Heart left ventricle (tissue), 16 donors: ENCODE measurements around the gene MRPL38. TPM values are rescaled to one million over a fixed set of nuclear protein-coding genes. Genes with fewer than 3 reads are reported as not detected.

ENCODE experiments used
- ATAC-seq, 4 donors: fragments of 200-7000 bp; cut with Tn5 transposase; one replicate each; pipeline ENCODE4 v1.9.1; 2020 to 2022; ENCODE audit warnings: moderate library complexity in 4 of 4, mild to moderate bottlenecking in 3 of 4, moderate number of reproducible peaks in 1 of 4
- DNase-seq, 5 donors: peaks; one replicate each; pipeline ENCODE4 v3.0.0-alpha.2; 2020
- H3K27ac ChIP-seq, 12 donors: fragments of 200-600 bp; sonication (generic) in 4 of 12; one replicate each; pipeline versions ENCODE4 v1.5.0 to v1.8.0; 2016 to 2022; ENCODE audit warnings: mild to moderate bottlenecking in 2 of 12
- H3K27me3 ChIP-seq, 9 donors: fragments of 200-600 bp; sonication (generic) in 2 of 9; one replicate each; pipeline versions ENCODE4 v1.5.1 to v1.8.0; 2016 to 2022; ENCODE audit warnings: mild to moderate bottlenecking in 3 of 9
- H3K36me3 ChIP-seq, 9 donors: fragments of 200-600 bp; sonication (generic) in 2 of 9; one replicate each; pipeline versions ENCODE4 v1.5.0 to v1.8.0; 2018 to 2022; ENCODE audit warnings: mild to moderate bottlenecking in 2 of 9
- H3K4me1 ChIP-seq, 12 donors: fragments of 200-600 bp; sonication (generic) in 4 of 12; one replicate each; pipeline versions ENCODE4 v1.5.0 to v1.8.0; 2016 to 2022; ENCODE audit warnings: mild to moderate bottlenecking in 3 of 12
- H3K4me3 ChIP-seq, 12 donors: fragments of 200-600 bp; sonication (generic) in 4 of 12; one replicate each; pipeline versions ENCODE4 v1.5.0 to v1.8.0; 2017 to 2022; ENCODE audit warnings: mild to moderate bottlenecking in 9 of 12, moderate library complexity in 4 of 12
- H3K9me3 ChIP-seq, 12 donors: fragments of 200-600 bp; sonication (generic) in 4 of 12; one replicate each; pipeline versions ENCODE4 v1.5.0 to v1.8.0; 2016 to 2022; ENCODE audit warnings: mild to moderate bottlenecking in 1 of 12
- POLR2A ChIP-seq, 2 donors: fragments of 450-650 bp; IDR thresholded peaks; one replicate each; pipeline ENCODE4 v1.6.1; 2017; ENCODE audit warnings: antibody characterized with exemption in 2 of 2, mild to moderate bottlenecking in 2 of 2, moderate library complexity in 2 of 2
- WGBS, 4 donors: extraction: QIAGEN DNeasy Blood & Tissue Kit in 2 of 4; methylation state at CpG; one replicate each; pipeline versions ENCODE4 v1.1.5 to v1.1.7; 2013 to 2018; 5-methylcytosine and 5-hydroxymethylcytosine counted together
- intact Hi-C, 10 donors: fragments of 100-400 bp; cut with DNase I; formaldehyde crosslinking; loops; one replicate each; pipeline versions ENCODE4 v1.11.1 to v1.14.2; 2022
- polyA plus RNA-seq, 2 donors: library from polyadenylated mRNA; stranded (reverse); fragments of 200-250 nt; gene quantifications; one replicate each; pipeline ENCODE4 v1.2.3, GENCODE V29; 2013
- total RNA-seq, 9 donors: library from RNA; depleted of rRNA in 2 of 9; stranded (reverse); fragments of >200 nt in 2 of 9; fragmentation: NEBNext Ultra II Directional in 3 of 9; extraction: Animal tissue kit (Norgen Biotek cat#: 25700) in 3 of 9; gene quantifications; one replicate each; pipeline versions ENCODE4 v1.1.0 to v1.2.4, GENCODE V29; 2016 to 2023
- TF ChIP-seq, protein P1 (sequence below), 12 donors: fragments of 200-600 bp; sonication (generic) in 4 of 12; IDR thresholded peaks; one replicate each; pipeline versions ENCODE4 v1.5.0 to v1.8.0; 2018 to 2022; ENCODE audit warnings: antibody characterized with exemption in 12 of 12, mild to moderate bottlenecking in 5 of 12
- donor health status: ischemic (EF 13 %, LVEDD 7.1; RV severe dilation, severe dysfunction).
- donor health status: healthy with polysubstance abuse.
- donor health status: DM: no; HTN: yes; CAD: no.
- donor health status: DM: no; HTN: no; CAD: no.
- donor health status: ischemic (EF 25% LVEDD 6.9; RV normal size, moderate dysfunction).
- donor health status: ischemic (EF 25% LVEDD 5.7; RV mildly dilated, moderate dysfunction).
- donor health status: healthy.
- donor health status: DM: yes; HTN: yes; CAD: no.
- donor health status: ischemic (EF 35%, LVEDD 5.7; RV mildly dilated, moderate dysfunction).
- donor health status: nonischemic (EF 11% LVEDD 7.7; RV severe dilation, severe dysfunction).
- donor health status: DM: yes; HTN: yes; CAD: no.
- donor health status: PGD.
- donor health status: ischemic (EF 29% LVEDD 5.4; RV normal size, mild dysfunction).
- donor health status: nonischemic (EF 23%, LVEDD 6.1; RV moderate dilation, normal function).

MRPL38 gene
- total and polyA plus RNA-seq, 11 donors, result 54.8 to 126 (median 106) TPM

DNA sequence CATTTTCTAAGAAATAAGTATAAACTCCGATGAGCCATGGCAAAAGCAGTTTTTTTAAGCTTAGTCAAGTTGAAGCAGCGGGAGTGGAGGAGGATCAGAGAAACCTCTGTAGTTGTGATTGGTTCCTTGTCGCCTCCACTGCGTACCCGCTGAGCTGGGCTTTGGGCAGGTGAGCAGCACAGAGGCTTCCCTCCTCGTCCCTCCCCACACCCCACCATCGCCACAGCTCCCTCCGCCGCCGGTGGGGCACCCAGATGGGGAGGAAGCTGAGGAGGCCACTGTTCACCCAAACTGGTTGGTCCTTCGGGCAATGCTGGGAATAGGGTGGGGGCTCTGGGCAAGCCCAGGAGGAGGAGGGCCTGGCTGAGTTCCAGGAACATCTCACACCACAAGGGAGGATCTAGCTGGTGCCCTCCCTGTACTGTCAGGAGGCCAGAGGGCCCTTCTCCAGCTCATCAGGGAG is 5.2 kb upstream of the MRPL38 start:
- 70 to 82% (median 78%) methylated on average over 11 of the region's 11 CpGs for WGBS, 4 donors
- intact Hi-C loops, result loop anchor here in 3 of 10 donors (2.0 to 10.0 kb wide), 3 partner anchors 32 to 365 kb away; partner anchors contain the start of gene FBF1 (in 1 of the 3)
- Histone ChIP-seq H3K4me3 (no peak overlapping the region), H3K36me3 (peaks cover 0 to 30% (median 6%) of the 10 kb centered on the region in 9 donors), H3K27ac (no peak overlapping the region), H3K27me3 (no peaks in the 10 kb centered on the region), H3K9me3 (no peaks in the 10 kb centered on the region), H3K4me1 (peaks cover 0 to 22% (median 2%) of the 10 kb centered on the region in 12 donors)
- ATAC-seq (peak in 1 of 4 donors; percentile 5), DNase-seq (no peak)
- no peak for TF ChIP-seq POLR2A (IDR thresholded peaks at IDR 0.05)
- TF ChIP-seq, protein P1, sequence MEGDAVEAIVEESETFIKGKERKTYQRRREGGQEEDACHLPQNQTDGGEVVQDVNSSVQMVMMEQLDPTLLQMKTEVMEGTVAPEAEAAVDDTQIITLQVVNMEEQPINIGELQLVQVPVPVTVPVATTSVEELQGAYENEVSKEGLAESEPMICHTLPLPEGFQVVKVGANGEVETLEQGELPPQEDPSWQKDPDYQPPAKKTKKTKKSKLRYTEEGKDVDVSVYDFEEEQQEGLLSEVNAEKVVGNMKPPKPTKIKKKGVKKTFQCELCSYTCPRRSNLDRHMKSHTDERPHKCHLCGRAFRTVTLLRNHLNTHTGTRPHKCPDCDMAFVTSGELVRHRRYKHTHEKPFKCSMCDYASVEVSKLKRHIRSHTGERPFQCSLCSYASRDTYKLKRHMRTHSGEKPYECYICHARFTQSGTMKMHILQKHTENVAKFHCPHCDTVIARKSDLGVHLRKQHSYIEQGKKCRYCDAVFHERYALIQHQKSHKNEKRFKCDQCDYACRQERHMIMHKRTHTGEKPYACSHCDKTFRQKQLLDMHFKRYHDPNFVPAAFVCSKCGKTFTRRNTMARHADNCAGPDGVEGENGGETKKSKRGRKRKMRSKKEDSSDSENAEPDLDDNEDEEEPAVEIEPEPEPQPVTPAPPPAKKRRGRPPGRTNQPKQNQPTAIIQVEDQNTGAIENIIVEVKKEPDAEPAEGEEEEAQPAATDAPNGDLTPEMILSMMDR (IDR thresholded peaks at IDR 0.05), result no peak

DNA sequence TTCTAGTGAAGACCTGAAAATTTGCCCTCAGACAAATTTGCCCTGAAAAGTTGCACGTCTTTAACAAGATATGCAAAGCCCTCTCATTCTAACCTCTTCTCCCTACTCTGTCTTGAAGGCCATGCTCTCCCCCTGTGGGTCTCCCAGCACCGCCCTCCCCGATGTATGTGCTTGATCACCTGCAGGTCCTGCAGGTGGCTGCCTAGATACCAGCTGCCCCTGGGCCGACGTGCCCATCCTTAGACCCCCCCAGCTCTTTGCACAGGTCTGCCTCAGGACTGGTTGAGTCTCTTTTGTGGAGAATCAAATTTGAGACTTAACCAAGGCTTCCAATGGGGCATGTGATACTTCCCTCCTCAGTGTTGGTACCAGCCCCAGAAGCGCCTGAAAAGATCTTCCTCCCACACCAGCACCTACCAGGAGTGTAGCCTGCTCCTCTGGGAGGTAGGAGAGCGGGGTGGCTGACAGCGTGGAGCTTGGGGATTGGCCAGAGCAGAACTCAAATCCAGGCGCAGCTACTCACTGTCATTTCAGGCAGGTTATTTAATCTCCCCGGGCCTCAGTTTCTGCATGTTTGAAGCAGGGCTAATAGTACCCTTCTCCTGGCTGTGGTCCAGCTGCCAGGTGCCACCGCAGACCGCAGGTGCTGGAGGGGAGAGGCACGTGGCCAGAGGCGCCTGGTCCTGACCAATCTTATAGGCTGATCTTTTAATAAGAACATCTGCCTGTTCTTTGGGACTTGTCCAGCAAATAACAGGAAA is 4.5 kb upstream of the MRPL38 start:
- no peak for TF ChIP-seq POLR2A (IDR thresholded peaks at IDR 0.05)
- TF ChIP-seq, protein P1 (IDR thresholded peaks at IDR 0.05), result no peak
- intact Hi-C loops, result loop anchor here in 3 of 10 donors (2.0 to 10.0 kb wide), 3 partner anchors 33 to 366 kb away; partner anchors contain the start of gene FBF1 (in 1 of the 3)
- H3K27ac ChIP-seq, result no peak overlapping the region

DNA sequence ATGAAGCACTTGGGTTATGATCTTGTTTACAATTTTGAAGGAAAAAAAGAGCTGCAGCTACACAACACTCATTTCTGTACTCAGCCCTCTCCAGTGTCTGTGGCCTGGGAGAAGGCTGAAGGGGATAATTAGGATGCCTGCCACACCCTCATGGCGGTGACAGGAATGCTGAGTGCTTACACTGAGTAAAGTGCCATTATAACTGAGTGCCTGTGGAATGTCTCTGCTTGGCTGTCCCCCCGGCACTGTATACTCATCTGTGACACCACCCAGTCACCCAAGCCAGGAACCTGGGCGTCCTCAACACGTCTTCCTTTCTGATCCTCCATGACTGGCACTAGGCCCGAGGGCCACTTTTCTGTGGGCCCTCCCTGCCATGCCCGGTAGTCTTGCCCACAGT is 3.5 kb upstream of the MRPL38 start:
- 32 to 42% (median 39%) methylated on average over 6 of the region's 6 CpGs for WGBS, 4 donors
- H3K36me3 ChIP-seq, result peaks cover 0 to 19% (median 2%) of the 10 kb centered on the region in 9 donors
- H3K4me3 ChIP-seq, result no peak overlapping the region
- no peaks in the 10 kb centered on the region for H3K9me3 ChIP-seq
- no peaks in the 10 kb centered on the region for H3K27me3 ChIP-seq
- intact Hi-C loops, result loop anchor here in 3 of 10 donors (2.0 to 10.0 kb wide), 3 partner anchors 34 to 367 kb away; partner anchors contain the start of gene FBF1 (in 1 of the 3)
- TF ChIP-seq POLR2A (IDR thresholded peaks at IDR 0.05), result no peak
- ATAC-seq, result peak; percentile 47 to 64 (median 53)
- peak overlapping the region in 3 of 12 donors; percentile 20 to 54 (median 50) for H3K27ac ChIP-seq
- DNase-seq, result peak; percentile 45 to 88 (median 78)
- H3K4me1 ChIP-seq, result peaks cover 0 to 33% (median 11%) of the 10 kb centered on the region in 12 donors

More for the DNA sequence above, 4.5 kb upstream of the MRPL38 start:
- Histone ChIP-seq H3K9me3 (no peaks in the 10 kb centered on the region), H3K4me1 (peaks cover 0 to 25% (median 3%) of the 10 kb centered on the region in 12 donors), H3K36me3 (peaks cover 0 to 26% (median 4%) of the 10 kb centered on the region in 9 donors), H3K4me3 (no peak overlapping the region), H3K27me3 (no peaks in the 10 kb centered on the region)
- WGBS, 4 donors, result 88 to 94% (median 91%) methylated on average over 14 of the region's 14 CpGs
- ATAC-seq (no peak), DNase-seq (no peak)

DNA sequence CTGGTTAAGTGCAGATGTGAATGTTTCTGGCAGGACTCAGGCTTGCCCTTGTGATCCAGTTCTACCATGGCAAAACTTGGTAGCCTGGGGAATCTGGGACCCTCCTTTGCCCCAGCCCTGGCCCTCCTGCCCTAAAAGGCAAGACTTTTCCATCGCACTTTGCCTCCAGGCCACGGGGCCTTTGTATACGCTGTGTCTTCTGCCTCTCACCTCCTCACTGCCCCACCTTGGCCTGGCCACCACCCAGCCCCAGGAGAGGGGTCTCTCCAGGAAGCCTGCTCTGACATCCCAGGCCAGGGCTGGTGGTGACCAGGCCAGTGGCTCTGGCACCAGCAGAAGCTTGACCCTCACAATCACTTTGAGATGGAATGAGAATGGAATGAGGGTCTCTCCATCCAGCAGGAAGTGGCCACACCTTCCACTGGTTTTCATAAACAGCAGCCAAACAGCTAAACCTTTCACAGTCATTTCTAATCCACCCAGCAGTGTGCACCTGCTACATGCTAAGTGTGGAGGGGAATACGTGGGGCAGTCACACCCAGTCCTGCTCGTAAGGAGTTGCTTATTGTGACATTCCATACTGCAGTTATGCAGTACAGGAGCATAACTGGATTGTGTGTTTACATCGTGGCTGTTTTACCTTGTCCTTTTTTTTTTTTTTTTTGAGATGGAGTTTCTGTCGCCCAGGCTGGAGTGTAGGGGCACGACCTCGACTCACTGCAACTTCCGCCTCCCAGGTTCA is 1.6 kb upstream of the MRPL38 start:
- 87 to 91% (median 89%) methylated on average over 10 of the region's 10 CpGs for WGBS, 4 donors
- no peak for ATAC-seq
- intact Hi-C loops, result loop anchor here in 3 of 10 donors (2.0 to 10.0 kb wide), 3 partner anchors 36 to 368 kb away; partner anchors contain the start of gene FBF1 (in 1 of the 3)

More for the DNA sequence above, 1.6 kb upstream of the MRPL38 start:
- Histone ChIP-seq H3K4me3 (no peak overlapping the region), H3K27me3 (no peaks in the 10 kb centered on the region), H3K27ac (peak overlapping the region in 2 of 12 donors; percentile 91 to 95), H3K36me3 (peaks cover 0 to 24% (median 17%) of the 10 kb centered on the region in 9 donors), H3K4me1 (peaks cover 0 to 37% (median 11%) of the 10 kb centered on the region in 12 donors), H3K9me3 (no peaks in the 10 kb centered on the region)
- no peak for DNase-seq
- TF ChIP-seq POLR2A (IDR thresholded peaks at IDR 0.05), result no peak
- TF ChIP-seq, protein P1 (IDR thresholded peaks at IDR 0.05), result no peak
